Measurements from ENCODE around the gene KLHL28. TPM values are rescaled to one million over a fixed set of nuclear protein-coding genes. Genes with fewer than 3 reads are reported as not detected.
A peak's percentile ranks its signal among the peaks of the same experiment; 100 is the strongest.

KLHL28 gene
- total RNA-seq, 4 donors from 2014 or later, result 7.6 to 10.8 (median 8.9) TPM

DNA sequence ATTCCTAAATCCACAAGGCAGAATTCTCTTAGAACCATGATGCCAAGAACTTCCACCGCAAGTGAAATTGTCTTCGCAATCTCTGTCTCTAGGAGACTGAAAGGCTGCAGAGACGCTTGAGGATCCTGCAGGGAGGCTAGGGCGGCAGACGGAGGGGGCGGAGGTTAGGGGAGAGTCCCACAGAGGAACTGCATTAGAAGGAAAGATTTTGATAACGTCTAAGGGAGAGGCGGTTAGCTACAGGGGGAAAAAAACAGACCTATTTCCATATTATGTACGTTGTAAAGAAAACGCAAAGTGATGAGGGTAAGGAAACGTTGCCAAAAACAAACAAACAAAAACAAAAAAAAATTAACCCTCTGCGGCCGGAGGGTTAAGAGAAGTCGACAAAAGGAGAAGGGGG lies 595 bp downstream of the KLHL28 start:
- Histone ChIP-seq H3K4me1 (peaks cover 24 to 75% (median 69%) of the 10 kb centered on the region in 4 donors), H3K36me3 (no peaks in the 10 kb centered on the region), H3K27ac (replicated peaks in 1 of 4) (peak overlapping the region; percentile 89 to 95 (median 92)), H3K27me3 (no peaks in the 10 kb centered on the region), H3K4me3 (peak overlapping the region; percentile 83 to 95 (median 86)), H3K9me3 (no peaks in the 10 kb centered on the region)
- WGBS, result 0% methylated on average over 14 of the region's 14 CpGs
- intact Hi-C loops (cut with DNase I), result loop anchor here (5.0 to 10.0 kb wide), 4 partner anchors 49 to 284 kb away; partner anchors contain the start of gene PRPF39
- DNase-seq (ENCODE audit: extremely low spot score), result no peak
- TF ChIP-seq, protein P1, sequence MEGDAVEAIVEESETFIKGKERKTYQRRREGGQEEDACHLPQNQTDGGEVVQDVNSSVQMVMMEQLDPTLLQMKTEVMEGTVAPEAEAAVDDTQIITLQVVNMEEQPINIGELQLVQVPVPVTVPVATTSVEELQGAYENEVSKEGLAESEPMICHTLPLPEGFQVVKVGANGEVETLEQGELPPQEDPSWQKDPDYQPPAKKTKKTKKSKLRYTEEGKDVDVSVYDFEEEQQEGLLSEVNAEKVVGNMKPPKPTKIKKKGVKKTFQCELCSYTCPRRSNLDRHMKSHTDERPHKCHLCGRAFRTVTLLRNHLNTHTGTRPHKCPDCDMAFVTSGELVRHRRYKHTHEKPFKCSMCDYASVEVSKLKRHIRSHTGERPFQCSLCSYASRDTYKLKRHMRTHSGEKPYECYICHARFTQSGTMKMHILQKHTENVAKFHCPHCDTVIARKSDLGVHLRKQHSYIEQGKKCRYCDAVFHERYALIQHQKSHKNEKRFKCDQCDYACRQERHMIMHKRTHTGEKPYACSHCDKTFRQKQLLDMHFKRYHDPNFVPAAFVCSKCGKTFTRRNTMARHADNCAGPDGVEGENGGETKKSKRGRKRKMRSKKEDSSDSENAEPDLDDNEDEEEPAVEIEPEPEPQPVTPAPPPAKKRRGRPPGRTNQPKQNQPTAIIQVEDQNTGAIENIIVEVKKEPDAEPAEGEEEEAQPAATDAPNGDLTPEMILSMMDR (IDR thresholded peaks at IDR 0.05), result no peak
- TF ChIP-seq EP300 (IDR thresholded peaks at IDR 0.05) (no peak), POLR2A (IDR thresholded peaks at IDR 0.05; ENCODE audit: low read depth) (no peak), POLR2AphosphoS5 (IDR thresholded peaks at IDR 0.05) (peak in 1 of 2 donors; percentile 17)

DNA sequence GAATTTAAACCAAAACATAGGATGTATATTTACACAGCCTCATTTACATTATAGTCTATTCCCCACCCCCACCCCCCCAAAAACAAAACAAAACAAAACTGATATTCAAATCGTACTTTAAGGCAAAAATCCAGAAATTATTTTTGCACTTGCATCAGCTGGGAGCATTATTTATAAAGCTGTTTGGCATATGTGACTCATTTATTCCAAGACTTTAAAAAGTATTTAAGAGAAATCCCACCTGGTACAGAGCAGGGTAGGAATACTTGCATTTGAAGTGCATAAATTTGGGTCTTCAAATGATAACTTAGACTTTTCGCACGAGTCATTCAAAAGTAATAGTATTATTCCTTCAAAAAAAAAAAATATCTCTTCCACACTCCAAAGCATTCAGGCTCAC lies 1.1 kb downstream of the KLHL28 start:
- H3K9me3 ChIP-seq, result no peaks in the 10 kb centered on the region
- DNase-seq (ENCODE audit: extremely low spot score), result no peak
- no peak for TF ChIP-seq POLR2AphosphoS5 (IDR thresholded peaks at IDR 0.05)
- no peak for TF ChIP-seq EP300 (IDR thresholded peaks at IDR 0.05)
- TF ChIP-seq, protein P1 (IDR thresholded peaks at IDR 0.05), result no peak
- TF ChIP-seq POLR2A (IDR thresholded peaks at IDR 0.05; ENCODE audit: low read depth), result no peak
- H3K4me3 ChIP-seq, result peak overlapping the region; percentile 83 to 95 (median 86)
- peak overlapping the region; percentile 89 to 95 (median 92) for H3K27ac ChIP-seq (replicated peaks in 1 of 4)
- no peaks in the 10 kb centered on the region for H3K27me3 ChIP-seq
- intact Hi-C loops (cut with DNase I), result loop anchor here (5.0 to 10.0 kb wide), 4 partner anchors 48 to 284 kb away; partner anchors contain the start of gene PRPF39
- H3K4me1 ChIP-seq, result peaks cover 19 to 71% (median 65%) of the 10 kb centered on the region in 4 donors
- no peaks in the 10 kb centered on the region for H3K36me3 ChIP-seq
- WGBS, result 1% methylated on average over 3 of the region's 3 CpGs

GRCh38 chr14:44960146-44960545 lies 1.6 kb downstream of the KLHL28 start:
- H3K4me3 ChIP-seq, result peak overlapping the region; percentile 83 to 95 (median 86)
- TF ChIP-seq, protein P1 (IDR thresholded peaks at IDR 0.05), result no peak
- no peak for TF ChIP-seq POLR2A (IDR thresholded peaks at IDR 0.05; ENCODE audit: low read depth)
- no peak for DNase-seq (ENCODE audit: extremely low spot score)
- 30% methylated on average over 2 of the region's 2 CpGs for WGBS
- H3K9me3 ChIP-seq, result no peaks in the 10 kb centered on the region
- peaks cover 19 to 72% (median 65%) of the 10 kb centered on the region in 4 donors for H3K4me1 ChIP-seq
- no peaks in the 10 kb centered on the region for H3K27me3 ChIP-seq
- intact Hi-C loops (cut with DNase I), result loop anchor here (5.0 to 10.0 kb wide), 4 partner anchors 48 to 285 kb away; partner anchors contain the start of gene PRPF39
- no peaks in the 10 kb centered on the region for H3K36me3 ChIP-seq
- H3K27ac ChIP-seq (replicated peaks in 1 of 4), result peak overlapping the region; percentile 89 to 95 (median 92)

- WGBS, result 84% methylated on average over 3 of the region's 3 CpGs
- H3K27ac ChIP-seq (replicated peaks in 1 of 4), result peak overlapping the region in 1 of 4 donors; percentile 93
These were observed 2.2 kb downstream of the KLHL28 start for GRCh38 chr14:44959538-44959937.

More at GRCh38 chr14:44959538-44959937, 2.2 kb downstream of the KLHL28 start:
- peaks cover 19 to 67% (median 59%) of the 10 kb centered on the region in 4 donors for H3K4me1 ChIP-seq
- no peak for DNase-seq (ENCODE audit: extremely low spot score)
- intact Hi-C loops (cut with DNase I), result no loop called here
- H3K4me3 ChIP-seq, result peak overlapping the region in 1 of 4 donors; percentile 95
- no peaks in the 10 kb centered on the region for H3K36me3 ChIP-seq
- TF ChIP-seq, protein P1 (IDR thresholded peaks at IDR 0.05), result no peak
- TF ChIP-seq POLR2A (IDR thresholded peaks at IDR 0.05; ENCODE audit: low read depth), result no peak
- TF ChIP-seq EP300 (IDR thresholded peaks at IDR 0.05), result no peak
- TF ChIP-seq POLR2AphosphoS5 (IDR thresholded peaks at IDR 0.05), result no peak
- no peaks in the 10 kb centered on the region for H3K9me3 ChIP-seq
- no peaks in the 10 kb centered on the region for H3K27me3 ChIP-seq

All from esophagus muscularis mucosa (tissue), 4 donors.